IMR-90 (cell line): Measurements from ENCODE around the gene GBP3. TPM values are rescaled to one million over a fixed set of nuclear protein-coding genes. Genes with fewer than 3 reads are reported as not detected.

Experiments used
- ATAC-seq: fragments of 200-7000 bp; cut with Tn5 transposase; 2 replicates; pipeline ENCODE4 v1.9.1; 2020; ENCODE audit warnings: low read depth, mild to moderate bottlenecking, moderate library complexity
- BruUV-seq: library from RNA; stranded (reverse); fragments of 400-500 nt; replicated peaks from 2 replicates; lab custom pipeline; 2021; lab: Mats Ljungman, UMichigan
- CTCF ChIA-PET: fragments of 300-600 bp; formaldehyde crosslinking; extraction: SDS; loops from one replicate; lab custom pipeline; 2021; ENCODE audit warnings: antibody characterized with exemption; lab: Yijun Ruan, JAX
- POLR2A ChIA-PET: fragments of 300-600 bp; sonication (Branson Sonifier 250); formaldehyde crosslinking; loops from one replicate; lab custom pipeline; 2022; ENCODE audit warnings: antibody characterized with exemption; ENCODE audit not compliant: unreplicated experiment; lab: Charles Lee
- DNase-seq: peaks from one replicate; pipeline ENCODE4 v3.0.0; 2013
- H2AFZ ChIP-seq: replicated peaks from 2 replicates; pipeline ENCODE3; 2013; ENCODE audit warnings: low read length, mild to moderate bottlenecking; ENCODE audit not compliant: poor library complexity
- H2AK5ac ChIP-seq: 2 replicates; pipeline ENCODE4 v1.6.1; 2013; ENCODE audit warnings: low read depth, low read length, inconsistent platforms
- H2AK9ac ChIP-seq: replicated peaks from 2 replicates; pipeline ENCODE3; 2013; ENCODE audit warnings: mild to moderate bottlenecking, low read depth, low read length, moderate library complexity; ENCODE audit not compliant: poor library complexity
- H2BK120ac ChIP-seq: 2 replicates; pipeline ENCODE4 v1.6.1; 2013; ENCODE audit warnings: low read depth, low read length, inconsistent platforms
- H2BK15ac ChIP-seq: 3 replicates; pipeline ENCODE4 v1.6.1; 2013; ENCODE audit warnings: low read depth, low read length, inconsistent platforms
- H2BK20ac ChIP-seq: 2 replicates; pipeline ENCODE4 v1.6.1; 2013; ENCODE audit warnings: low read depth, mild to moderate bottlenecking, inconsistent platforms, low read length, moderate library complexity
- H2BK5ac ChIP-seq: 2 replicates; pipeline ENCODE4 v1.6.1; 2013; ENCODE audit warnings: mild to moderate bottlenecking, low read depth, low read length, inconsistent platforms; ENCODE audit not compliant: poor library complexity, severe bottlenecking
- H3K14ac ChIP-seq: replicated peaks from 2 replicates; pipeline ENCODE4 v1.6.1; 2013; ENCODE audit warnings: low read depth, low read length, inconsistent platforms
- H3K18ac ChIP-seq: 2 replicates; pipeline ENCODE4 v1.6.1; 2013; ENCODE audit warnings: low read depth, low read length, control low read depth
- H3K23ac ChIP-seq: 2 replicates; pipeline ENCODE4 v1.6.1; 2013; ENCODE audit warnings: low read depth, low read length, inconsistent platforms
- H3K27ac ChIP-seq: 2 replicates; pipeline ENCODE4 v1.5.1; 2013; ENCODE audit warnings: mild to moderate bottlenecking, control low read depth, low read length; ENCODE audit not compliant: insufficient read depth
- H3K27me3 ChIP-seq: 2 replicates; pipeline ENCODE4 v1.6.1; 2013; ENCODE audit warnings: low read length; ENCODE audit not compliant: control insufficient read depth, insufficient read depth
- H3K36me3 ChIP-seq: 2 replicates; pipeline ENCODE4 v1.6.1; 2013; ENCODE audit warnings: low read length, mixed read lengths; ENCODE audit not compliant: control insufficient read depth, insufficient read depth
- H3K4ac ChIP-seq: 2 replicates; pipeline ENCODE4 v1.6.1; 2013; ENCODE audit warnings: low read depth, low read length, inconsistent platforms
- H3K4me1 ChIP-seq: 2 replicates; pipeline ENCODE4 v1.6.1; 2013; ENCODE audit warnings: low read length, mixed read lengths; ENCODE audit not compliant: control insufficient read depth, insufficient read depth
- H3K4me2 ChIP-seq: 2 replicates; pipeline ENCODE4 v1.6.1; 2013; ENCODE audit warnings: low read depth, mild to moderate bottlenecking, control low read depth, low read length, moderate library complexity
- H3K4me3 ChIP-seq: 2 replicates; pipeline ENCODE4 v1.5.1; 2013; ENCODE audit warnings: low read depth, mild to moderate bottlenecking, control low read depth, low read length, moderate library complexity; ENCODE audit not compliant: insufficient read depth
- H3K56ac ChIP-seq: 2 replicates; pipeline ENCODE4 v1.6.1; 2013; ENCODE audit warnings: low read length, inconsistent platforms; ENCODE audit not compliant: insufficient read depth; ENCODE audit errors: extremely low read depth
- H3K79me1 ChIP-seq, 2 experiments: 2 replicates each; pipeline ENCODE4 v1.6.1; 2013; ENCODE audit warnings: low read length in 2 of 2, inconsistent platforms in 1 of 2, low read depth in 1 of 2
- H3K9ac ChIP-seq: 2 replicates; pipeline ENCODE4 v1.6.1; 2013; ENCODE audit warnings: low read depth, low read length, control low read depth
- H3K9me1 ChIP-seq: 2 replicates; pipeline ENCODE4 v1.6.1; 2013; ENCODE audit warnings: low read length, inconsistent platforms; ENCODE audit not compliant: insufficient read depth
- H3K9me3 ChIP-seq: 2 replicates; pipeline ENCODE4 v1.6.1; 2013; ENCODE audit warnings: low read length; ENCODE audit not compliant: control insufficient read depth, insufficient read depth
- H4K20me1 ChIP-seq: 2 replicates; pipeline ENCODE4 v1.6.1; 2013; ENCODE audit warnings: low read length, inconsistent platforms; ENCODE audit not compliant: insufficient read depth
- H4K5ac ChIP-seq: 2 replicates; pipeline ENCODE4 v1.6.1; 2013; ENCODE audit warnings: mild to moderate bottlenecking, low read depth, low read length, control low read depth
- H4K8ac ChIP-seq, 2 experiments: 2 replicates each; pipeline ENCODE4 v1.6.1; 2013; ENCODE audit warnings: low read depth in 2 of 2, low read length in 2 of 2, control low read depth in 1 of 2, inconsistent platforms in 1 of 2
- H4K91ac ChIP-seq: 2 replicates; pipeline ENCODE4 v1.6.1; 2013; ENCODE audit warnings: low read depth, low read length, inconsistent platforms; ENCODE audit not compliant: insufficient read depth
- BHLHE40 ChIP-seq: fragments of 150-350 bp; IDR thresholded peaks from 2 replicates; pipeline ENCODE4 v1.6.1; 2016; ENCODE audit warnings: mild to moderate bottlenecking, low read depth, low read length
- CHD1 ChIP-seq: IDR thresholded peaks from 2 replicates; pipeline ENCODE4 v1.6.1; 2012; ENCODE audit warnings: low read depth, low read length, improper control_type of control experiment
- ELK1 ChIP-seq: fragments of 150-350 bp; IDR thresholded peaks from 2 replicates; pipeline ENCODE4 v1.6.1; 2016; ENCODE audit warnings: low read depth, mild to moderate bottlenecking, low read length, moderate library complexity, borderline replicate concordance
- MAZ ChIP-seq: IDR thresholded peaks from 2 replicates; pipeline ENCODE4 v1.6.1; 2012; ENCODE audit warnings: low read depth, mild to moderate bottlenecking, low read length, improper control_type of control experiment, moderate library complexity, borderline replicate concordance
- MXI1 ChIP-seq: IDR thresholded peaks from 2 replicates; pipeline ENCODE4 v1.6.1; 2012; ENCODE audit warnings: low read depth, mild to moderate bottlenecking, low read length, moderate library complexity, borderline replicate concordance
- POLR2A ChIP-seq: IDR thresholded peaks from 2 replicates; pipeline ENCODE4 v1.6.1; 2012; ENCODE audit warnings: mild to moderate bottlenecking, low read depth, low read length
- RAD21 ChIP-seq: IDR thresholded peaks from 2 replicates; pipeline ENCODE4 v1.6.1; 2012; ENCODE audit warnings: low read length, improper control_type of control experiment
- RCOR1 ChIP-seq: IDR thresholded peaks from 2 replicates; pipeline ENCODE4 v1.6.1; 2012; ENCODE audit warnings: mild to moderate bottlenecking, low read length, improper control_type of control experiment; ENCODE audit not compliant: insufficient replicate concordance
- RFX5 ChIP-seq: IDR thresholded peaks from 2 replicates; pipeline ENCODE4 v1.8.0; 2012; ENCODE audit warnings: low read depth, mild to moderate bottlenecking, low read length, moderate library complexity
- SMC3 ChIP-seq: fragments of 150-350 bp; IDR thresholded peaks from 2 replicates; pipeline ENCODE4 v1.6.1; 2016; ENCODE audit warnings: low read depth, mild to moderate bottlenecking, antibody characterized with exemption, low read length, moderate library complexity
- USF2 ChIP-seq: fragments of 150-350 bp; IDR thresholded peaks from 2 replicates; pipeline ENCODE4 v1.6.1; 2017; ENCODE audit warnings: mild to moderate bottlenecking, antibody characterized with exemption, low read length, low read depth
- dilution Hi-C: fragments of 300-500 bp; cut with HindIII; formaldehyde crosslinking; loops from one replicate; pipeline ENCODE4 v1.14.3; 2018; ENCODE audit warnings: low sequenced_read_pairs; ENCODE audit not compliant: unreplicated experiment
- in situ Hi-C: fragments of 300-500 bp; cut with MboI; formaldehyde crosslinking; loops from 3 replicates; pipeline ENCODE4 v1.14.3; 2019; ENCODE audit warnings: low sequenced_read_pairs, inconsistent platforms, mixed read lengths
- intact Hi-C: fragments of 100-400 bp; cut with micrococcal nuclease; formaldehyde crosslinking; loops from 2 replicates; pipeline ENCODE4 v1.10.0; 2022
- polyA plus RNA-seq, 3 experiments: library from polyadenylated mRNA; depleted of rRNA; stranded (reverse); fragments of >200 nt; gene quantifications; 2 replicates each; pipeline ENCODE4 v1.2.3, GENCODE V29; 2012; ENCODE audit warnings: low replicate concordance in 1 of 3
- total RNA-seq: library from RNA; depleted of rRNA; stranded (reverse); fragments of >200 nt; gene quantifications from 2 replicates; pipeline ENCODE4 v1.2.3, GENCODE V29; 2012

The GBP3 gene
- total and polyA plus RNA-seq, 2 of the 4 experiments (the other 2 are of a cell fraction) = 21.9 to 50.0 TPM

- intact Hi-C loops = no loop called here
Observed at GRCh38 chr1:89023026-89023425, 360 bp upstream of the GBP3 start.

More at GRCh38 chr1:89023026-89023425, 360 bp upstream of the GBP3 start:
- peaks cover 7% of the 10 kb centered on the region for H3K4me1 ChIP-seq
- H3K4me3 ChIP-seq = peak overlapping the region; percentile 81
- peak overlapping the region; percentile 100 for H3K23ac ChIP-seq
- H2BK5ac ChIP-seq = peak overlapping the region; percentile 100
- CTCF ChIA-PET = interaction anchor here (0.6 to 0.7 kb wide), 2 partner anchors 33 to 740 kb away, joined by 3 to 4 read pairs; no protein-coding TSS in a partner anchor
- in situ Hi-C loops = no loop called here
- POLR2A ChIA-PET = no interaction called here
- no peaks in the 10 kb centered on the region for H3K9me3 ChIP-seq
- H4K5ac ChIP-seq = peak overlapping the region; percentile 100
- peak overlapping the region; percentile 98 for H3K27ac ChIP-seq
- H3K4me2 ChIP-seq = peak overlapping the region; percentile 95
- H3K14ac ChIP-seq = peak overlapping the region; percentile 100
- no peak overlapping the region for H2AK5ac ChIP-seq
- peaks cover 8% of the 10 kb centered on the region for H3K36me3 ChIP-seq
- H2BK20ac ChIP-seq = peak overlapping the region; percentile 100
- TF ChIP-seq POLR2A (no peak), SMC3 (no peak), MAZ (no peak), BHLHE40 (no peak), RAD21 (no peak), MXI1 (no peak), ELK1 (no peak), RCOR1 (no peak), RFX5 (no peak), USF2 (no peak), CHD1 (no peak)
- ATAC-seq (peak; percentile 6; the same call in 1 of the 2 replicates), DNase-seq (no peak)
- peak overlapping the region; percentile 88 to 100 for H4K8ac ChIP-seq
- H4K91ac ChIP-seq = peak overlapping the region; percentile 98
- H4K20me1 ChIP-seq = no peaks in the 10 kb centered on the region
- H2AK9ac ChIP-seq = no peak overlapping the region
- BruUV-seq = no TSS peak
- peak overlapping the region; percentile 97 for H2AFZ ChIP-seq
- peak overlapping the region; percentile 100 for H3K18ac ChIP-seq
- H3K56ac ChIP-seq = peak overlapping the region; percentile 93
- H3K79me1 ChIP-seq = peaks cover 14 to 25% of the 10 kb centered on the region in 2 experiments; a peak in 3 of 4 replicates
- dilution Hi-C loops = no loop called here
- H2BK120ac ChIP-seq = peak overlapping the region; percentile 100
- H3K4ac ChIP-seq = peak overlapping the region; percentile 100
- peaks cover 7% of the 10 kb centered on the region for H3K9me1 ChIP-seq
- peak overlapping the region; percentile 98 for H2BK15ac ChIP-seq
- peak overlapping the region; percentile 81 for H3K9ac ChIP-seq
- H3K27me3 ChIP-seq = no peaks in the 10 kb centered on the region
